Stimulated activated CD8-positive, alpha-beta memory T cell treated with anti-CD3 and anti-CD28 coated beads, Interleukin-2, amount 100 ng/mL, for 1 hour (primary cell): Measurements from ENCODE around the gene WDR26.
"Not testable (repeated sequence)": the region's sequence is repeated elsewhere in the genome, so short reads cannot be mapped to it uniquely, and the experiment has no call there.

Source experiments
- DNase-seq, 2 donors: peaks; one replicate each; pipeline ENCODE4 v3.0.0-alpha.2; 2020; ENCODE audit warnings: low read depth in 2 of 2

WDR26 gene

GRCh38 chr1:224393294-224393693 is 41.3 kb downstream of the WDR26 start:
- no peak for DNase-seq

GRCh38 chr1:224392411-224393249 is 42.0 kb downstream of the WDR26 start:
- no peak for DNase-seq

GRCh38 chr1:224390517-224390916 is 44.1 kb downstream of the WDR26 start:
- no peak for DNase-seq

- no peak for DNase-seq
These were observed 46.7 kb downstream of the WDR26 start for GRCh38 chr1:224387943-224388342.

- no peak for DNase-seq
These were observed 47.2 kb downstream of the WDR26 start for GRCh38 chr1:224387302-224387912.

- no peak for DNase-seq
These were observed 51.4 kb downstream of the WDR26 start for GRCh38 chr1:224383218-224383617.

- DNase-seq, result no peak
These were observed 52.6 kb downstream of the WDR26 start for GRCh38 chr1:224381880-224382548.

- no peak for DNase-seq
These were observed 54.6 kb downstream of the WDR26 start for GRCh38 chr1:224380003-224380402.

- no peak for DNase-seq
These were observed 55.6 kb downstream of the WDR26 start for GRCh38 chr1:224378855-224379631.

GRCh38 chr1:224377676-224378006 is 57.0 kb downstream of the WDR26 start:
- DNase-seq, result no peak

GRCh38 chr1:224375059-224375458 is 59.5 kb downstream of the WDR26 start:
- no peak for DNase-seq

GRCh38 chr1:224373008-224373590 is 61.5 kb downstream of the WDR26 start:
- DNase-seq, result no peak

GRCh38 chr1:224368409-224368808 is 66.2 kb downstream of the WDR26 start:
- no peak for DNase-seq

- no peak for DNase-seq
These were observed 75.4 kb downstream of the WDR26 start for GRCh38 chr1:224359207-224359606.

GRCh38 chr1:224358237-224358636 is 76.4 kb downstream of the WDR26 start:
- no peak for DNase-seq

- no peak for DNase-seq
These were observed 76.9 kb downstream of the WDR26 start for GRCh38 chr1:224357626-224358124.

- DNase-seq, result peak; percentile 68 to 83
These were observed 77.6 kb downstream of the WDR26 start, which contains the start of gene CNIH4 for GRCh38 chr1:224356685-224357625. Gene CNIH4 (plus strand): TSS chr1:224356879. CDS start chr1:224356925, 46 bp downstream.

- DNase-seq, result no peak
These were observed 80.3 kb downstream of the WDR26 start for GRCh38 chr1:224353975-224354925.

- DNase-seq, result not testable (repeated sequence)
These were observed 82.0 kb downstream of the WDR26 start for GRCh38 chr1:224352436-224353085.
